ENCODE data around the gene AUTS2. TPM values are rescaled to one million over a fixed set of nuclear protein-coding genes. Genes with fewer than 3 reads are reported as not detected.

Gene AUTS2
- total RNA-seq, 1 experiment from 2014 or later, result not detected

GRCh38 chr7:70217571-70217970, 619.3 kb downstream of the AUTS2 start:
- H3K27me3 ChIP-seq (replicated peaks), result no peaks in the 10 kb centered on the region
- H3K27ac ChIP-seq, result no peak overlapping the region
- DNase-seq (ENCODE audit: low read depth in 1 of 2, low spot score in 2 of 2), result no peak
- H3K36me3 ChIP-seq, result no peaks in the 10 kb centered on the region
- H3K9me3 ChIP-seq (replicated peaks), result no peaks in the 10 kb centered on the region; the same call in 1 of the 2 replicates
- no peaks in the 10 kb centered on the region for H3K4me1 ChIP-seq (replicated peaks)
- no peak overlapping the region for H3K4me3 ChIP-seq

DNA sequence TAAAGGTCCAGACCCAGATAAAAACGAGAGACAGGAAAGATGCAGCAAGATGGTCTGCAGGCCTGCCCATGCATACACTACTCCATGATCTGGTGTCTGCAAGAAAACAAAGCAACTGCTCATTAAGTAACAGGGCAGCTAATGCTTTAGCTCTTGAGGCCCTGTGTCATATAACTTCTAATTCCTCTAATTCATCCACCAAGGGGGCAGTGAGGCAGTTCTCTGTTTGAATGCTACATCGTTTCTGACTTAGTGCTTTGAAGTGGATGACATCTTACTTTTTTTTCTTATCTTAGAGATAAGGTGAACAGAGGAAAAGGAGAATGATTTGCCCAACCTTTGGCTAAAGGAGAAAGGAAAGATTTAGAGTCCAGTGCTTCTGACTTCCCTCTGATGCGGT, 619.7 kb downstream of the AUTS2 start:
- Histone ChIP-seq H3K4me1 (replicated peaks) (no peaks in the 10 kb centered on the region), H3K4me3 (no peak overlapping the region), H3K9me3 (replicated peaks) (no peaks in the 10 kb centered on the region; the same call in 1 of the 2 replicates), H3K36me3 (no peaks in the 10 kb centered on the region), H3K27ac (no peak overlapping the region), H3K27me3 (replicated peaks) (no peaks in the 10 kb centered on the region)
- DNase-seq (ENCODE audit: low read depth in 1 of 2, low spot score in 2 of 2), result no peak

GRCh38 chr7:70219061-70219460, 620.8 kb downstream of the AUTS2 start:
- no peaks in the 10 kb centered on the region for H3K4me1 ChIP-seq (replicated peaks)
- no peak overlapping the region for H3K4me3 ChIP-seq
- DNase-seq (ENCODE audit: low read depth in 1 of 2, low spot score in 2 of 2), result no peak
- no peaks in the 10 kb centered on the region; the same call in 1 of the 2 replicates for H3K9me3 ChIP-seq (replicated peaks)
- no peak overlapping the region for H3K27ac ChIP-seq
- H3K36me3 ChIP-seq, result no peaks in the 10 kb centered on the region
- H3K27me3 ChIP-seq (replicated peaks), result no peaks in the 10 kb centered on the region

GRCh38 chr7:70229242-70229641, 631.0 kb downstream of the AUTS2 start:
- Histone ChIP-seq H3K27ac (no peak overlapping the region), H3K9me3 (replicated peaks) (peaks cover 3% of the 10 kb centered on the region; the same call in 1 of the 2 replicates), H3K4me1 (replicated peaks) (no peaks in the 10 kb centered on the region), H3K36me3 (no peaks in the 10 kb centered on the region), H3K27me3 (replicated peaks) (no peaks in the 10 kb centered on the region), H3K4me3 (no peak overlapping the region)
- no peak for DNase-seq (ENCODE audit: low read depth in 1 of 2, low spot score in 2 of 2)

DNA sequence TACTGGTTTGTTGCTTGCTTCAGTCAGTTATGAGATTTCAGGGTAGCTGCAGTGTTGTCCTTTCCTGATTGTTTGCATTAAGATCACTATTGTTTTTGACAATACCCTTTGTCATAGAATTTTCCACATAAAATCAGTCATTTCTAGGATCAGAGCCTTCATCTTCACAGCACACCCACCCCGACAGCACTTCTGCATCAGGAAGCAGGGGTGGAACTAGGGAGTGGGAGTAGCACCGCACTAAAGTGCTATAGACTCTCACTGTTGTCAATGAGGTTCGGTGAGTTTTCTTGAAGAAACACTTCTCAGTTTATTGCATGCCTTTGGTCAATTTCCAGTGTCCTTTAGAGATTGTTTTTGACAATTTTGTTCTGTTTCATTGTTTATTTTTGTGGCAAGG, 632.5 kb downstream of the AUTS2 start:
- Histone ChIP-seq H3K4me1 (replicated peaks) (no peaks in the 10 kb centered on the region), H3K27me3 (replicated peaks) (no peaks in the 10 kb centered on the region), H3K9me3 (replicated peaks) (peaks cover 5% of the 10 kb centered on the region; the same call in 1 of the 2 replicates), H3K27ac (no peak overlapping the region), H3K36me3 (no peaks in the 10 kb centered on the region), H3K4me3 (no peak overlapping the region)
- DNase-seq (ENCODE audit: low read depth in 1 of 2, low spot score in 2 of 2), result no peak

DNA sequence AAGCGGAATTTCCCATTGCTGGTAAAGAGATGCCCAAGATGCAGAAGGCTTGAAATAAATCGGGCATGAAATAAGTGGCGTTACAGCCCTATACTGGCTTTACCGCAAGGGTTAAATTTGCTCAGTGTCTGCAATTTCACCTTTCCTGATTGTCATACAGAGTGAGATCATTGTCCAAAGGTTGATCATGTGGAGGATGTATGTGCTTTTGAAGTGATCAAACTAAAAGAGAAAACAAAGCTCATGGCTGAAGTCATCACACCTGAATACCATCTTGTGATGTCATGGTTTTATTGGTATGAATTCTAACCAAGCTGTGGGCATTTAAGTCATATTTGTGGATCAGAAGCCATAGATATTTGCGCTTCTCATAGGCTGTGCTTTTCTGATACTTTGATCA, 635.5 kb downstream of the AUTS2 start:
- DNase-seq (ENCODE audit: low read depth in 1 of 2, low spot score in 2 of 2), result no peak
- H3K4me1 ChIP-seq (replicated peaks), result no peaks in the 10 kb centered on the region
- H3K36me3 ChIP-seq, result no peaks in the 10 kb centered on the region
- no peak overlapping the region for H3K4me3 ChIP-seq
- no peak overlapping the region for H3K27ac ChIP-seq
- H3K27me3 ChIP-seq (replicated peaks), result no peaks in the 10 kb centered on the region
- H3K9me3 ChIP-seq (replicated peaks), result peaks cover 9% of the 10 kb centered on the region; the same call in 1 of the 2 replicates

GRCh38 chr7:70237256-70237655, 639.0 kb downstream of the AUTS2 start:
- H3K27me3 ChIP-seq (replicated peaks), result no peaks in the 10 kb centered on the region
- no peak for DNase-seq (ENCODE audit: low read depth in 1 of 2, low spot score in 2 of 2)
- 0 out of 2 replicates have a peak, but pooled peaks cover 6% of the 10 kb centered on the region for H3K9me3 ChIP-seq (replicated peaks)
- no peak overlapping the region for H3K27ac ChIP-seq
- no peak overlapping the region for H3K4me3 ChIP-seq
- no peaks in the 10 kb centered on the region for H3K4me1 ChIP-seq (replicated peaks)
- H3K36me3 ChIP-seq, result no peaks in the 10 kb centered on the region

GRCh38 chr7:70237831-70238575, 639.7 kb downstream of the AUTS2 start:
- 0 out of 2 replicates have a peak, but pooled peaks cover 6% of the 10 kb centered on the region for H3K9me3 ChIP-seq (replicated peaks)
- no peaks in the 10 kb centered on the region for H3K36me3 ChIP-seq
- no peak overlapping the region for H3K4me3 ChIP-seq
- H3K4me1 ChIP-seq (replicated peaks), result no peaks in the 10 kb centered on the region
- H3K27me3 ChIP-seq (replicated peaks), result no peaks in the 10 kb centered on the region
- no peak overlapping the region for H3K27ac ChIP-seq
- DNase-seq (ENCODE audit: low read depth in 1 of 2, low spot score in 2 of 2), result no peak

- DNase-seq (ENCODE audit: low read depth in 1 of 2, low spot score in 2 of 2), result no peak
- Histone ChIP-seq H3K36me3 (no peaks in the 10 kb centered on the region), H3K4me1 (replicated peaks) (no peaks in the 10 kb centered on the region), H3K4me3 (no peak overlapping the region), H3K27me3 (replicated peaks) (no peaks in the 10 kb centered on the region), H3K9me3 (replicated peaks) (0 out of 2 replicates have a peak, but pooled peaks cover 6% of the 10 kb centered on the region), H3K27ac (no peak overlapping the region)
Observed at GRCh38 chr7:70239918-70240317, 641.6 kb downstream of the AUTS2 start.

- no peak for DNase-seq (ENCODE audit: low read depth in 1 of 2, low spot score in 2 of 2)
Observed at GRCh38 chr7:70240873-70241272, 642.6 kb downstream of the AUTS2 start.

GRCh38 chr7:70241536-70242175, 643.4 kb downstream of the AUTS2 start:
- Histone ChIP-seq H3K27ac (no peak overlapping the region), H3K4me3 (no peak overlapping the region), H3K4me1 (replicated peaks) (no peaks in the 10 kb centered on the region), H3K36me3 (no peaks in the 10 kb centered on the region), H3K9me3 (replicated peaks) (no peaks in the 10 kb centered on the region), H3K27me3 (replicated peaks) (no peaks in the 10 kb centered on the region)
- no peak for DNase-seq (ENCODE audit: low read depth in 1 of 2, low spot score in 2 of 2)

More at GRCh38 chr7:70240873-70241272, 642.6 kb downstream of the AUTS2 start:
- Histone ChIP-seq H3K4me1 (replicated peaks) (no peaks in the 10 kb centered on the region), H3K36me3 (no peaks in the 10 kb centered on the region), H3K9me3 (replicated peaks) (0 out of 2 replicates have a peak, but pooled peaks cover 3% of the 10 kb centered on the region), H3K4me3 (no peak overlapping the region), H3K27ac (no peak overlapping the region), H3K27me3 (replicated peaks) (no peaks in the 10 kb centered on the region)

DNA sequence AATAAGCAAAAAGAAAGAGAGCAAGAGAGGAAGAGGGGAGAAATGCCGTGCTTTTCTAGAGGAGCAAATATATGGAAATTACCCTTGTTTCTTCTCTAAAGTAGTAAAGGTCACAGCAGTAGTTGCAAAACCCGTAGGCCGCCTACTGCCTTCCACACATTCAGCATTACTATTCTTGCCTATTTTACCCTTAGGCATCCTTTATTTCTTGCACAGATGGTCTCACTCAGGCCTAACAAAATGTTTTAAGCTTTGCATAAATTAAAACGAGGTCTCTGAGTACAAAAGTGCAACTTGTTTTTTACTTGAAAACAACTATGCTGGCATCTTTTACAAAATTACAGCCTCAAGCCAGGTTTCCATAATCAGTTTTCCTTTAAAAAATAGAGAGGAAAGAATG, 644.6 kb downstream of the AUTS2 start:
- Histone ChIP-seq H3K27me3 (replicated peaks) (no peaks in the 10 kb centered on the region), H3K36me3 (no peaks in the 10 kb centered on the region), H3K27ac (no peak overlapping the region), H3K4me1 (replicated peaks) (no peaks in the 10 kb centered on the region), H3K9me3 (replicated peaks) (no peaks in the 10 kb centered on the region), H3K4me3 (no peak overlapping the region)
- DNase-seq (ENCODE audit: low read depth in 1 of 2, low spot score in 2 of 2), result no peak

DNA sequence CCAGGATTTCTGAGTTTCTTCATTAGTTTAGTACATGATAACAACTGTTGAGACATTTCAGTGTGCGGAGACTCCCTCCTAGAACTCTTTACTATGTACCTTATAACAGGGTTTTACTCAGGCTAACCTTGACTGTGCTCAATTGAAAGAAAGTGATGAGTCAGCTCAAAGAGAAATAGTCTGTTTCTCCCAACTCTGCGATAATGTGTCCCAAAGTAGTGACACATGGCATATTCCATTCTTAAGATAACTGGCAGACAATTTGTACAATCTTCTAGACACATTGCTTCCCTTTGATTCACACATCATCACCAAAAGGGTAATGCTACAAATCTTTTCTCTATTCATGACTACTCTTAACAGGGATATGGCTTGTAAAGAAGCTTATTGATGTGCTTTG, 645.2 kb downstream of the AUTS2 start:
- Histone ChIP-seq H3K27ac (no peak overlapping the region), H3K4me3 (no peak overlapping the region), H3K36me3 (no peaks in the 10 kb centered on the region), H3K9me3 (replicated peaks) (no peaks in the 10 kb centered on the region), H3K27me3 (replicated peaks) (no peaks in the 10 kb centered on the region), H3K4me1 (replicated peaks) (no peaks in the 10 kb centered on the region)
- no peak for DNase-seq (ENCODE audit: low read depth in 1 of 2, low spot score in 2 of 2)

GRCh38 chr7:70257921-70258320, 659.6 kb downstream of the AUTS2 start:
- Histone ChIP-seq H3K4me1 (replicated peaks) (no peaks in the 10 kb centered on the region), H3K27ac (no peak overlapping the region), H3K9me3 (replicated peaks) (0 out of 2 replicates have a peak, but pooled peaks cover 3% of the 10 kb centered on the region), H3K36me3 (no peaks in the 10 kb centered on the region), H3K4me3 (no peak overlapping the region), H3K27me3 (replicated peaks) (no peaks in the 10 kb centered on the region)
- no peak for DNase-seq (ENCODE audit: low read depth in 1 of 2, low spot score in 2 of 2)

Data from SJSA1 (cell line).